K562 (cell line): ENCODE results near the gene ZAP70. TPM values are rescaled to one million over a fixed set of nuclear protein-coding genes. Genes with fewer than 3 reads are reported as not detected.

Experiments used
- ASH1L ChIP-seq: fragments of 450-650 bp; IDR thresholded peaks from 2 replicates; pipeline ENCODE4 v1.6.1; 2018; ENCODE audit warnings: borderline replicate concordance, mild to moderate bottlenecking, low read depth; ENCODE audit not compliant: partially characterized antibody
- CCNT2 ChIP-seq: IDR thresholded peaks from 2 replicates; pipeline ENCODE4 v1.6.1; 2011; ENCODE audit warnings: borderline replicate concordance, low read depth, mild to moderate bottlenecking, moderate library complexity, mixed read lengths, low read length; ENCODE audit not compliant: insufficient read length; ENCODE audit errors: extremely low read depth
- CHD4 ChIP-seq: fragments of 200-600 bp; sonication (generic); IDR thresholded peaks from 3 replicates; pipeline ENCODE4 v1.6.1; 2012; ENCODE audit warnings: low read depth, mild to moderate bottlenecking, mixed read lengths, low read length, inconsistent platforms; ENCODE audit not compliant: insufficient read depth, insufficient replicate concordance, poor library complexity, severe bottlenecking
- DACH1 ChIP-seq: fragments of 450-650 bp; IDR thresholded peaks from 2 replicates; pipeline ENCODE4 v1.6.1; 2018; ENCODE audit not compliant: partially characterized antibody
- GTF2F1 ChIP-seq: IDR thresholded peaks from 2 replicates; pipeline ENCODE4 v1.6.1; 2011; ENCODE audit warnings: low read depth, low read length, improper control_type of control experiment
- LARP7 ChIP-seq: fragments of 450-650 bp; IDR thresholded peaks from 2 replicates; pipeline ENCODE4 v1.6.1; 2016
- LCOR ChIP-seq: sonication (generic); formaldehyde crosslinking; IDR thresholded peaks from 2 replicates; pipeline ENCODE4 v1.8.0; 2022; ENCODE audit warnings: mild to moderate bottlenecking, missing genetic modification reagents
- MAZ ChIP-seq, 2 experiments: fragments of 450-650 bp in 1 of 2; sonication (generic) in 1 of 2; formaldehyde crosslinking; IDR thresholded peaks in 1 of 2; conservative IDR thresholded peaks in 1 of 2; 2 replicates each; pipeline versions ENCODE4 v1.4.0 to v1.5.0; 2020; ENCODE audit warnings: mild to moderate bottlenecking in 1 of 2, missing genetic modification reagents in 1 of 2
- NFIC ChIP-seq: fragments of 450-650 bp; IDR thresholded peaks from 2 replicates; pipeline ENCODE4 v1.6.1; 2017; ENCODE audit warnings: mild to moderate bottlenecking, inconsistent platforms
- NR2C1 ChIP-seq, 2 experiments: fragments of 450-650 bp; IDR thresholded peaks; 2 replicates each; pipeline ENCODE4 v1.6.1; 2017; ENCODE audit warnings: mild to moderate bottlenecking in 2 of 2, antibody characterized with exemption in 1 of 2, inconsistent platforms in 1 of 2, missing compliant biosample characterization in 1 of 2, missing genetic modification characterization in 1 of 2
- POLR2B ChIP-seq: fragments of 450-650 bp; IDR thresholded peaks from 2 replicates; pipeline ENCODE4 v1.6.1; 2018; ENCODE audit warnings: low read depth; ENCODE audit not compliant: partially characterized antibody
- ZNF134 ChIP-seq: fragments of 250-450 bp; sonication (Bioruptor Pico); conservative IDR thresholded peaks from 2 replicates; pipeline ENCODE4 v1.4.0; 2020
- ZNF3 ChIP-seq: fragments of 250-450 bp; sonication (Bioruptor Pico); IDR thresholded peaks from 2 replicates; pipeline ENCODE4 v1.5.0; 2021; ENCODE audit warnings: mild to moderate bottlenecking, moderate library complexity
- ZNF507 ChIP-seq: conservative IDR thresholded peaks from 2 replicates; pipeline ENCODE4 v1.6.1; 2017; ENCODE audit warnings: missing genetic modification characterization, missing compliant biosample characterization
- polyA plus RNA-seq, 8 experiments: library from polyadenylated mRNA; depleted of rRNA in 4 of 8; stranded (reverse) in 5 of 8; unstranded in 3 of 8; fragments of >200 nt; fragmentation: Nextera tagmentation in 2 of 8; fragmentation: Illumina TruSeq in 1 of 8; extraction: Ambion mirVana in 2 of 8; extraction: Trizol in 1 of 8; gene quantifications; 2 replicates each; pipeline versions ENCODE4 v1.2.1 to v1.2.3, GENCODE V29; 2011 to 2014; ENCODE audit warnings: inconsistent platforms in 1 of 8, missing spikeins in 1 of 8
- total RNA-seq, 7 experiments: library from RNA; depleted of rRNA in 6 of 7; stranded (reverse); fragments of >200 nt in 6 of 7; fragmentation: Illumina TruSeq in 2 of 7; extraction: Trizol in 2 of 7; gene quantifications; 2 replicates each; pipeline versions ENCODE4 v1.2.1 to v1.2.3, GENCODE V29; 2011 to 2021; ENCODE audit warnings: low replicate concordance in 1 of 7
- TF ChIP-seq, protein P1 (sequence below): sonication (generic); formaldehyde crosslinking; IDR thresholded peaks from 2 replicates; pipeline ENCODE4 v1.8.0; 2023; ENCODE audit warnings: mild to moderate bottlenecking, missing genetic modification reagents
- TF ChIP-seq, protein P2 (sequence below): sonication (generic); formaldehyde crosslinking; IDR thresholded peaks from 2 replicates; pipeline ENCODE4 v1.8.0; 2023; ENCODE audit warnings: missing genetic modification reagents, mild to moderate bottlenecking, borderline replicate concordance
- TF ChIP-seq, protein P3 (sequence below), 2 experiments: fragments of 450-650 bp in 1 of 2; sonication (generic) in 1 of 2; formaldehyde crosslinking; conservative IDR thresholded peaks; 2 replicates each; pipeline versions ENCODE4 v1.4.0 to v1.8.1; 2020 to 2022; ENCODE audit warnings: mild to moderate bottlenecking in 1 of 2, missing genetic modification reagents in 1 of 2
- TF ChIP-seq, protein P4 (sequence below): IDR thresholded peaks from 2 replicates; pipeline ENCODE4 v1.6.1; 2014; ENCODE audit warnings: antibody characterized with exemption

ZAP70 gene
- total and polyA plus RNA-seq, 9 of the 15 experiments (the other 6 are each of a cell fraction or from before 2014, with no cell fraction given) = 0.06 to 0.80 (median 0.21) TPM; not detected in 1

DNA sequence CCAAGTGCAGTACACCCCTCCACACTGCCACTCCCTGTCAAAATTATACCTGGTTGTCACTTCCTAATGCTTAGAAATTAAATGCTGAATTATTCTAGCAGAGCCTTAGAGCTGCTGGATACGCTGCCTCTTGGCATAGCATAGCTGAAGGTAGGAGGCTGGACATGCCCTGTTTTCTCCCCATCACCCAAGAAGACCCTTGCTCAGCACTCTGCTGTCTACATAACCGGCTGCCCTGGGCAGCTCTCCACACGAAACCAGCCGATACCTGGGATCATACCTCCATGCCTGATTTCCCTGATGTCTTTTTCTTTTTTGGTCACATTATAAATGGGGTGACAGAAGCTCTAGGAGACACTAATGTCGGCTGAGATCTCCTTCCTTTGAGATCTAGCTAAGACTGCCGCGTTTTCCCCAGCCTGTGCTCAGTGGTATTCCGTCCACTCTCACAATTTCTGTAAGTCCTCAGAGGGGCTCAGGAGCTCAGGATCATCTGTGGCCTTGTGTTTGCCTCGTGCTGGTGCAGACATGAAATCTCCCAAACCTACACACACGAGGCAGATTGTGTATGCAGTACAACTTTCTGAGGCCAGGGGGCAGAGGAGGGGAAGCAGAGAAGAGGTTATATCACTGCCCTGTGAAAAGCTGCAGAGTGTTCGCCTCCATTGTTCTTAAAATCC lies 13.5 kb upstream of the ZAP70 start (continued):
- no peak for TF ChIP-seq CHD4
- no peak for TF ChIP-seq GTF2F1
- TF ChIP-seq, protein P1, sequence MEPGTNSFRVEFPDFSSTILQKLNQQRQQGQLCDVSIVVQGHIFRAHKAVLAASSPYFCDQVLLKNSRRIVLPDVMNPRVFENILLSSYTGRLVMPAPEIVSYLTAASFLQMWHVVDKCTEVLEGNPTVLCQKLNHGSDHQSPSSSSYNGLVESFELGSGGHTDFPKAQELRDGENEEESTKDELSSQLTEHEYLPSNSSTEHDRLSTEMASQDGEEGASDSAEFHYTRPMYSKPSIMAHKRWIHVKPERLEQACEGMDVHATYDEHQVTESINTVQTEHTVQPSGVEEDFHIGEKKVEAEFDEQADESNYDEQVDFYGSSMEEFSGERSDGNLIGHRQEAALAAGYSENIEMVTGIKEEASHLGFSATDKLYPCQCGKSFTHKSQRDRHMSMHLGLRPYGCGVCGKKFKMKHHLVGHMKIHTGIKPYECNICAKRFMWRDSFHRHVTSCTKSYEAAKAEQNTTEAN (CRISPR knock-in tag) = no peak
- no peak for TF ChIP-seq ZNF3 (CRISPR knock-in tag)
- TF ChIP-seq, protein P2, sequence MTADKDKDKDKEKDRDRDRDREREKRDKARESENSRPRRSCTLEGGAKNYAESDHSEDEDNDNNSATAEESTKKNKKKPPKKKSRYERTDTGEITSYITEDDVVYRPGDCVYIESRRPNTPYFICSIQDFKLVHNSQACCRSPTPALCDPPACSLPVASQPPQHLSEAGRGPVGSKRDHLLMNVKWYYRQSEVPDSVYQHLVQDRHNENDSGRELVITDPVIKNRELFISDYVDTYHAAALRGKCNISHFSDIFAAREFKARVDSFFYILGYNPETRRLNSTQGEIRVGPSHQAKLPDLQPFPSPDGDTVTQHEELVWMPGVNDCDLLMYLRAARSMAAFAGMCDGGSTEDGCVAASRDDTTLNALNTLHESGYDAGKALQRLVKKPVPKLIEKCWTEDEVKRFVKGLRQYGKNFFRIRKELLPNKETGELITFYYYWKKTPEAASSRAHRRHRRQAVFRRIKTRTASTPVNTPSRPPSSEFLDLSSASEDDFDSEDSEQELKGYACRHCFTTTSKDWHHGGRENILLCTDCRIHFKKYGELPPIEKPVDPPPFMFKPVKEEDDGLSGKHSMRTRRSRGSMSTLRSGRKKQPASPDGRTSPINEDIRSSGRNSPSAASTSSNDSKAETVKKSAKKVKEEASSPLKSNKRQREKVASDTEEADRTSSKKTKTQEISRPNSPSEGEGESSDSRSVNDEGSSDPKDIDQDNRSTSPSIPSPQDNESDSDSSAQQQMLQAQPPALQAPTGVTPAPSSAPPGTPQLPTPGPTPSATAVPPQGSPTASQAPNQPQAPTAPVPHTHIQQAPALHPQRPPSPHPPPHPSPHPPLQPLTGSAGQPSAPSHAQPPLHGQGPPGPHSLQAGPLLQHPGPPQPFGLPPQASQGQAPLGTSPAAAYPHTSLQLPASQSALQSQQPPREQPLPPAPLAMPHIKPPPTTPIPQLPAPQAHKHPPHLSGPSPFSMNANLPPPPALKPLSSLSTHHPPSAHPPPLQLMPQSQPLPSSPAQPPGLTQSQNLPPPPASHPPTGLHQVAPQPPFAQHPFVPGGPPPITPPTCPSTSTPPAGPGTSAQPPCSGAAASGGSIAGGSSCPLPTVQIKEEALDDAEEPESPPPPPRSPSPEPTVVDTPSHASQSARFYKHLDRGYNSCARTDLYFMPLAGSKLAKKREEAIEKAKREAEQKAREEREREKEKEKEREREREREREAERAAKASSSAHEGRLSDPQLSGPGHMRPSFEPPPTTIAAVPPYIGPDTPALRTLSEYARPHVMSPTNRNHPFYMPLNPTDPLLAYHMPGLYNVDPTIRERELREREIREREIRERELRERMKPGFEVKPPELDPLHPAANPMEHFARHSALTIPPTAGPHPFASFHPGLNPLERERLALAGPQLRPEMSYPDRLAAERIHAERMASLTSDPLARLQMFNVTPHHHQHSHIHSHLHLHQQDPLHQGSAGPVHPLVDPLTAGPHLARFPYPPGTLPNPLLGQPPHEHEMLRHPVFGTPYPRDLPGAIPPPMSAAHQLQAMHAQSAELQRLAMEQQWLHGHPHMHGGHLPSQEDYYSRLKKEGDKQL = no peak
- TF ChIP-seq NR2C1 (IDR thresholded peaks at IDR 0.05) = no peak
- no peak for TF ChIP-seq NR2C1 (tag; IDR thresholded peaks at IDR 0.05)
- 0 out of 4 replicates have a peak, but pooled peaks of 1 of the 2 experiments have one; percentile 32 for TF ChIP-seq MAZ (CRISPR knock-in tag; conservative IDR thresholded peaks at IDR 0.05 in 1 of 2, IDR thresholded peaks at IDR 0.05 in 1 of 2)
- TF ChIP-seq ZNF507 (tag) = no peak
- TF ChIP-seq DACH1 = no peak
- no peak for TF ChIP-seq ASH1L
- no peak for TF ChIP-seq NFIC
- no peak for TF ChIP-seq LARP7
- peak; percentile 56; the same call in 1 of the 2 replicates for TF ChIP-seq LCOR (CRISPR knock-in tag)
- no peak for TF ChIP-seq ZNF134 (CRISPR knock-in tag)
- TF ChIP-seq POLR2B = no peak
- TF ChIP-seq, protein P3, sequence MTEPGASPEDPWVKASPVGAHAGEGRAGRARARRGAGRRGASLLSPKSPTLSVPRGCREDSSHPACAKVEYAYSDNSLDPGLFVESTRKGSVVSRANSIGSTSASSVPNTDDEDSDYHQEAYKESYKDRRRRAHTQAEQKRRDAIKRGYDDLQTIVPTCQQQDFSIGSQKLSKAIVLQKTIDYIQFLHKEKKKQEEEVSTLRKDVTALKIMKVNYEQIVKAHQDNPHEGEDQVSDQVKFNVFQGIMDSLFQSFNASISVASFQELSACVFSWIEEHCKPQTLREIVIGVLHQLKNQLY (CRISPR knock-in tag; conservative IDR thresholded peaks at IDR 0.05) = no peak
- TF ChIP-seq, protein P4, sequence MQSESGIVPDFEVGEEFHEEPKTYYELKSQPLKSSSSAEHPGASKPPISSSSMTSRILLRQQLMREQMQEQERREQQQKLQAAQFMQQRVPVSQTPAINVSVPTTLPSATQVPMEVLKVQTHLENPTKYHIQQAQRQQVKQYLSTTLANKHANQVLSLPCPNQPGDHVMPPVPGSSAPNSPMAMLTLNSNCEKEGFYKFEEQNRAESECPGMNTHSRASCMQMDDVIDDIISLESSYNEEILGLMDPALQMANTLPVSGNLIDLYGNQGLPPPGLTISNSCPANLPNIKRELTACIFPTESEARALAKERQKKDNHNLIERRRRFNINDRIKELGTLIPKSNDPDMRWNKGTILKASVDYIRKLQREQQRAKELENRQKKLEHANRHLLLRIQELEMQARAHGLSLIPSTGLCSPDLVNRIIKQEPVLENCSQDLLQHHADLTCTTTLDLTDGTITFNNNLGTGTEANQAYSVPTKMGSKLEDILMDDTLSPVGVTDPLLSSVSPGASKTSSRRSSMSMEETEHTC = no peak
- TF ChIP-seq CCNT2 = no peak
